ENCODE results near the gene WDR64. TPM values are rescaled to one million over a fixed set of nuclear protein-coding genes. Genes with fewer than 3 reads are reported as not detected.

The WDR64 gene
- total and polyA plus RNA-seq, 12 donors: 0.11 to 0.24 (median 0.12) TPM; not detected in 8

DNA sequence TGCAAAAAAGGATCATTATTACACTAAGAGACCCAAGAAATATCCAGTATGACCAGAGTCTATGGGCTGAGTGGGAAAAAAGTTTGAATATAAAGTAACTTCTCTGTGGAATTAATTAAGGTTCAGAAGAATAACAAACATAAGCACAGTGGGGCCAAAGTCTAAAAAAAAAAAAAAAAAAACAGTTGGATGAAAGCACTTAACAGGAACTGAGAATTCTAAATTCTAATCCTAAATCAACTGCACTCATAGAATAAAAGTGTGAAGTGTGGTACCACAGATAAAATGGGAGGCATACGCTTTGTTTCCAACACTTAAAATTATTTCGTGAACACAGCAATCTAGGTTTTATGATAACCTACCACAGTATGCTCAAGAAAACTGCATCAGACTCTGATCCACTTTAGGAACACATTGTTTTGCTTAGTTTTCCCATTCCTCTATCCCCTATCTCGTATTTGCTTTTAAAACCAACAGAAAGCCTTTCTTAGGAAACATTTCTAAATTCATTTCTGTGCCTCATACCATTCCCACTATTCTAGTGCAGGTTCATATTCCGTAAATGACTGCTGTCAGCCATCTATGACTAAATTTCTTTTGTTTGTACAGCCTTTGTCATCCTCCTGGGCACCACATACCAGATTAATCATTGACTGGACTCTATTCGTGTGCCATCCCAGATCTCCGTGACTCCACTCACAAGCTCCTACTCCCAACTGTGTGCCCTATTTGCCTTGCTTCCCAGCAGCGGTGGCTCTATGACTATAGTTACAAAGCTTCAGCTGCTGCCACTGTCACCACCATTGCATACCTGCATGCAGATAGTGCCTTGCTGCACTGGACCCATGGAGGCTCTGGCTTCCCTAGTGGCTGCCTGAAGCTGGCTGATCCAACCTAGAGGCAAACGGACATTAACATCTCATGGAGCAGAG lies 36.8 kb upstream of the WDR64 start:
- H3K27me3 ChIP-seq: no peaks in the 10 kb centered on the region
- peaks cover 0 to 7% of the 10 kb centered on the region in 2 donors for H3K4me1 ChIP-seq (replicated peaks in 1 of 2)
- TF ChIP-seq POLR2A (IDR thresholded peaks at IDR 0.05) (no peak), CTCF (IDR thresholded peaks at IDR 0.05) (no peak)
- intact Hi-C loops (cut with DNase I): no loop called here
- no peaks in the 10 kb centered on the region for H3K36me3 ChIP-seq (replicated peaks in 1 of 2)
- H3K27ac ChIP-seq: no peak overlapping the region
- 84 to 93% (median 88%) methylated on average over 8 of the region's 8 CpGs for WGBS, 4 donors
- no peak overlapping the region for H3K4me3 ChIP-seq
- DNase-seq: no peak
- H3K9me3 ChIP-seq (replicated peaks in 1 of 3): no peaks in the 10 kb centered on the region

DNA sequence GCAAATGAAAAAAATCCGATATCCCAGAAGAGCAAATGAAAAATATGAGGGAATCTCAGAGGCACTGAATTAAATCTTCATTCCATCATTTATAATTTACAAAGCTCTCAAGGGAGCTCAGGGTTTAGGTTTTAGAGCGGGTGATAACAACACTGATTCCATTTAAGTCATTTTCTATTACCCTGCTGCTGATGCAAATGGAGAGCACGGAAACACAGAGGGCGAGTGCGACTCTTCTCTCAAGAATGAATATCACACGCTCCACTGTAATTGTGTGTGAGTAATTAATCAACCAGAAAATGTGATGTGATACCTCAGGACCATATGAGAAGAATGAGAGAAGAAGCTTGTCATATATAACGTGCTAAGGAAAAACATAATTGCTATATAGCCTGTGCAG lies 34.7 kb upstream of the WDR64 start:
- Histone ChIP-seq H3K27me3 (no peaks in the 10 kb centered on the region), H3K27ac (no peak overlapping the region), H3K4me1 (replicated peaks in 1 of 2) (no peaks in the 10 kb centered on the region), H3K4me3 (no peak overlapping the region), H3K9me3 (replicated peaks in 1 of 3) (no peaks in the 10 kb centered on the region), H3K36me3 (replicated peaks in 1 of 2) (no peaks in the 10 kb centered on the region)
- WGBS, 4 donors: 93 to 95% (median 94%) methylated on average over 7 of the region's 7 CpGs
- no peak for DNase-seq
- TF ChIP-seq POLR2A (IDR thresholded peaks at IDR 0.05): no peak
- TF ChIP-seq CTCF (IDR thresholded peaks at IDR 0.05): no peak
- intact Hi-C loops (cut with DNase I): no loop called here

DNA sequence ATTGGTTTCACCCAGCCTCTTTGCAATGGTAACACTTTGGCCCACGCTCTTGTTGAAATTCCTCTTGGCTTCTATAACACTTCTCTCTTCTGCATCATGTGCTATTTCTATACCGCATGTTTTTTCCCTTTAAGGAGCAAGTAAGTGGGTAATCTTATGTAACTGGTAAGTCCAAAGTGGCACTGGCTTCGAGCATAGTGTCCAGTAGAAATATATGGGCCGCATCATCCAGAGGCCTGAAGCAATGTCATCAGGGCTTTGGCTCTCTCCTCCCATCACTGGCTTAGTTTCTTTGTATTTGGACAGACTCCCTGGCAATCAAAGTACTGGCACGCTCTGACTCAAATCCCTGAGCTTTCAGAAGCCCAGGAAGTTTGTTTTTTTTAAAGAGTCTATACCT lies 29.4 kb upstream of the WDR64 start:
- WGBS, 4 donors: 70 to 86% (median 74%) methylated on average over 5 of the region's 5 CpGs
- intact Hi-C loops (cut with DNase I): loop anchor here (10.0 kb wide), 1 partner anchor 88 kb away; the partner anchor contains the start of gene KMO (in 2 of the 2)
- Histone ChIP-seq H3K9me3 (replicated peaks in 1 of 3) (no peaks in the 10 kb centered on the region), H3K4me1 (replicated peaks in 1 of 2) (no peaks in the 10 kb centered on the region), H3K36me3 (replicated peaks in 1 of 2) (no peaks in the 10 kb centered on the region), H3K27ac (no peak overlapping the region), H3K4me3 (no peak overlapping the region), H3K27me3 (no peaks in the 10 kb centered on the region)
- TF ChIP-seq POLR2A (IDR thresholded peaks at IDR 0.05) (no peak), CTCF (IDR thresholded peaks at IDR 0.05) (no peak)
- DNase-seq: no peak

DNA sequence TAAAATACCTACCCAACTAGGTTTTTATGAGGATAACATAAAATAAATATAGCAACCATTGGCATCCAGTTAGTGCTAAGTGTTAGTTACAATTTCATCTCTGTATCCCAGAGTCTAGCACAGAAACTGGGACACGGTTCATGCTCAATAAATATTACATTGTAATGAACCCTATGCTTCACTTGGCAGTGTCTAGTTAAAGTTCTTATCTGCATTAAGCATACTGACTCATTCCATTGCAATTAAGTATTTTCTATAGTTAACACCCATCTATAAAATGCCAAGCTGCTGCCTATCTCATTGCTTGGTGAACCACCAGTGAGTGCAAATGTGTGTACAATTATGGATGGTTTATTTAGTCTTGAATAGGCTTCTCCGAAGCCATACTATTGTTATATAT lies 27.1 kb upstream of the WDR64 start:
- no peak for DNase-seq
- Histone ChIP-seq H3K9me3 (replicated peaks in 1 of 3) (no peaks in the 10 kb centered on the region), H3K27ac (no peak overlapping the region), H3K4me3 (no peak overlapping the region), H3K27me3 (no peaks in the 10 kb centered on the region), H3K36me3 (replicated peaks in 1 of 2) (no peaks in the 10 kb centered on the region), H3K4me1 (replicated peaks in 1 of 2) (no peaks in the 10 kb centered on the region)
- intact Hi-C loops (cut with DNase I): loop anchor here (10.0 kb wide), 1 partner anchor 90 kb away; the partner anchor contains the start of gene KMO (in 2 of the 2)
- 86 to 94% (median 90%) methylated on average over 2 of the region's 2 CpGs for WGBS, 4 donors
- TF ChIP-seq POLR2A (IDR thresholded peaks at IDR 0.05) (no peak), CTCF (IDR thresholded peaks at IDR 0.05) (no peak)
